MM.1S (cell line): ENCODE results near the gene PAPPA.

ENCODE experiments used
- CTCF ChIP-seq: fragments of 300-600 bp; sonication (generic); IDR thresholded peaks from 2 replicates; pipeline ENCODE4 v1.5.1; 2016; ENCODE audit warnings: antibody characterized with exemption, low read length, mixed read lengths
- EZH2phosphoT487 ChIP-seq: fragments of 300-600 bp; sonication (generic); IDR thresholded peaks from 2 replicates; pipeline ENCODE4 v1.6.1; 2018; ENCODE audit warnings: antibody characterized with exemption, low read length

GRCh38 chr9:116403171-116403570 lies 249.6 kb downstream of the PAPPA start:
- TF ChIP-seq CTCF (no peak), EZH2phosphoT487 (no peak)
